ENCODE results near the gene SH3PXD2A.
A peak's percentile ranks its signal among the peaks of the same experiment; 100 is the strongest.
"Not testable (repeated sequence)": the region's sequence is repeated elsewhere in the genome, so short reads cannot be mapped to it uniquely, and the experiment has no call there.

Gene SH3PXD2A

DNA sequence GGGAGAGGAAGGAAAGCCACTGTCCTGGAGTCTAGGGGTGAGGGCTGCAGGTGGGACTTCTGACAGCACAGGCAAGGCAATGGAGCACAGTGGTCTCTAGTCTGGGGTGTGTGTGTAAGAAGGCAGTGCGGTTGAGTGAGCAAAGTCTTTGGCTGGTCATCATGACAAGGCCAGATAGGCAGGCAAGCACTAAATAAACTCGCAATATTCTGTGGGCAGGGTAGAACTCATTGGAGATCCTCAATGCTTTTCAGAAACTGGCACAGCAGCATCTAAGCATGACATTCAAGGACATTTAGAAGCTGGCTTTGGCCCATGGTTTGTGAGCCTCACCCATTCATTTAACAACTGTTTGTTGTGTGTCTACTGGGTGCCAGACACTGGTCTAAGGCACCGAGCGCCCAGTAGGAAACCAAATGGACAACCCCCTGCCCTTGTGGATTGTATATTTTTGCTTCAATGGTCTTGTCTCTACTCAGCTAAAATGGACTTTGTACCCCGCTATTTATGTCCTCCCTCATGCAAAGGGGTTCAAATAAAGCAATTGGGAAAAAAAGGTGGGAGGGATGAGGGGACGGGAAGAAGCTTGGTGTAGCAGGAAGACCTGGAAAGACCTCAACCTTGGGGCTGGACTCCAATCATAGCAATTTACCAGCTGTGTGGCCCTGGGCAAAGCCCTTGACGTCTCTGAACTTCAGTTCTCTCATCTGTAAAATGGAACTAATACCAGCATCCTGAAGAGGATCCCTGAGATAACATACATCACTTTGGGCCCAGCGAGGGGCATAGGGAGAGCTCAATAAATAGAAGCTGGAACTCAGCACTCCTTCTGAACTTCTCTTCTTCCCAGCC, 245.9 kb downstream of the SH3PXD2A start:
- H3K9me3 Mint-ChIP-seq, result no peaks in the 10 kb centered on the region
- H3K27ac Mint-ChIP-seq, result peak overlapping the region; percentile 58
- H3K4me3 Mint-ChIP-seq, result no peak overlapping the region
- no peak for DNase-seq (ENCODE audit: low spot score in 2 of 2)
- no peaks in the 10 kb centered on the region for H3K4me1 Mint-ChIP-seq
- H3K36me3 Mint-ChIP-seq, result no peaks in the 10 kb centered on the region
- no peak for ATAC-seq

- DNase-seq (ENCODE audit: low spot score in 2 of 2); ATAC-seq; H3K9me3 Mint-ChIP-seq; H3K4me3 Mint-ChIP-seq; H3K36me3 Mint-ChIP-seq; H3K27ac Mint-ChIP-seq; H3K4me1 Mint-ChIP-seq: not testable (repeated sequence)
These were observed 247.3 kb downstream of the SH3PXD2A start for GRCh38 chr10:103608056-103608455.

DNA sequence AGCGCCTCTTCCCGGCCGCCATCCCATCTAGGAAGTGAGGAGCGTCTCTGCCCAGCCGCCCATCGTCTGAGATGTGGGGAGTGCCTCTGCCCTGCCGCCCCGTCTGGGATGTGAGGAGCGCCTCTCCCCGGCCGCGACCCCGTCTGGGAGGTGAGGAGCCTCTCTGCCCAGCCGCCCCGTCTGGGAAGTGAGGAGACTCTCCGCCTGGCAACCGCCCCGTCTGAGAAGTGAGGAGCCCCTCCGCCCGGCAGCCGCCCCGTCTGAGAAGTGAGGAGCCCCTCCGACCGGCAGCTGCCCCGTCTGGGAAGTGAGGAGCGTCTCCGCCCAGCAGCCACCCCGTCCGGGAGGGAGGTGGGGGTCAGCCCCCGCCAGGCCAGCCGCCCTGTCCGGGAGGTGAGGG, 248.3 kb downstream of the SH3PXD2A start:
- H3K27ac Mint-ChIP-seq, H3K9me3 Mint-ChIP-seq, H3K36me3 Mint-ChIP-seq: not testable (repeated sequence)

DNA sequence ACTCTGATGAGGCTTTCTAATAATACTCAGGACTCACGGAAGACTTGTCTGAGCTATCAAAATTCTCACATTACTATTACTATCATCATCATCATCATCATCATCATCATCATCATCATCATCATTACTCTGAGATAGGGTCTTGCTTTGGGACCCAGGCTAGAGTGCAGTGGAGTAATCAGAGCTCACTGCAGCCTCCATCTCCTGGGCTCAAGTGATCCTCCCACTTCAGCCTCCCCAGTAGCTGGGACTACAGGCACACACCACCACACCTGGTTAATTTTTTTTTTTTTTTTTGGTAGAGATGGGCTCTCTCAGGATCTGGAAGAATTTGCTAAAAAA, 249.3 kb downstream of the SH3PXD2A start:
- H3K9me3 Mint-ChIP-seq; H3K36me3 Mint-ChIP-seq; ATAC-seq; H3K4me1 Mint-ChIP-seq; H3K27ac Mint-ChIP-seq; H3K4me3 Mint-ChIP-seq; DNase-seq (ENCODE audit: low spot score in 2 of 2): not testable (repeated sequence)

More for the DNA sequence above, 248.3 kb downstream of the SH3PXD2A start:
- ATAC-seq; H3K4me3 Mint-ChIP-seq; H3K4me1 Mint-ChIP-seq; DNase-seq (ENCODE audit: low spot score in 2 of 2): not testable (repeated sequence)

GRCh38 chr10:103605359-103606096, 249.8 kb downstream of the SH3PXD2A start:
- H3K9me3 Mint-ChIP-seq, result no peaks in the 10 kb centered on the region
- DNase-seq (ENCODE audit: low spot score in 2 of 2), result peak; percentile 31 to 71
- no peaks in the 10 kb centered on the region for H3K36me3 Mint-ChIP-seq
- H3K4me1 Mint-ChIP-seq, result no peaks in the 10 kb centered on the region
- ATAC-seq, result no peak
- no peak overlapping the region for H3K27ac Mint-ChIP-seq
- H3K4me3 Mint-ChIP-seq, result no peak overlapping the region

- DNase-seq (ENCODE audit: low spot score in 2 of 2), result no peak
- no peak for ATAC-seq
- Mint-ChIP-seq H3K27ac (no peak overlapping the region), H3K4me1 (no peaks in the 10 kb centered on the region), H3K9me3 (no peaks in the 10 kb centered on the region), H3K36me3 (no peaks in the 10 kb centered on the region), H3K4me3 (no peak overlapping the region)
These were observed 252.0 kb downstream of the SH3PXD2A start for GRCh38 chr10:103603382-103603781.

DNA sequence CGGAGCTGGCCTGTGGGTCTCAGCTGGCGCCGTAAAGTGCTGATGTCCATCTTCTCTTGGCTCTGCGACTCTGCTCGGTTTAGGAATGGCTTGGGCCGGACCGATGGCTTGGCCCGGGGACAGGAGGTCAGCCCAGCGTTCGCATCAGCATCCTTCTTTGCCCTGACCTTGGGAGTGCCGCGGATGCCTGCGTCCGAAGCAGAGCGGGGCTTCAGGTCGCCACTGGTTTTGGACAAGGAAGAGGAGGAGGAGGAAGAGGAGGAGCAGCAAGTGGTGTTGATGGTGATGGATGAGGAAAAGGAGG, 252.6 kb downstream of the SH3PXD2A start:
- H3K9me3 Mint-ChIP-seq, result no peaks in the 10 kb centered on the region
- ATAC-seq (no peak), DNase-seq (ENCODE audit: low spot score in 2 of 2) (no peak)
- H3K36me3 Mint-ChIP-seq, result no peaks in the 10 kb centered on the region
- no peaks in the 10 kb centered on the region for H3K4me1 Mint-ChIP-seq
- no peak overlapping the region for H3K27ac Mint-ChIP-seq
- no peak overlapping the region for H3K4me3 Mint-ChIP-seq

DNA sequence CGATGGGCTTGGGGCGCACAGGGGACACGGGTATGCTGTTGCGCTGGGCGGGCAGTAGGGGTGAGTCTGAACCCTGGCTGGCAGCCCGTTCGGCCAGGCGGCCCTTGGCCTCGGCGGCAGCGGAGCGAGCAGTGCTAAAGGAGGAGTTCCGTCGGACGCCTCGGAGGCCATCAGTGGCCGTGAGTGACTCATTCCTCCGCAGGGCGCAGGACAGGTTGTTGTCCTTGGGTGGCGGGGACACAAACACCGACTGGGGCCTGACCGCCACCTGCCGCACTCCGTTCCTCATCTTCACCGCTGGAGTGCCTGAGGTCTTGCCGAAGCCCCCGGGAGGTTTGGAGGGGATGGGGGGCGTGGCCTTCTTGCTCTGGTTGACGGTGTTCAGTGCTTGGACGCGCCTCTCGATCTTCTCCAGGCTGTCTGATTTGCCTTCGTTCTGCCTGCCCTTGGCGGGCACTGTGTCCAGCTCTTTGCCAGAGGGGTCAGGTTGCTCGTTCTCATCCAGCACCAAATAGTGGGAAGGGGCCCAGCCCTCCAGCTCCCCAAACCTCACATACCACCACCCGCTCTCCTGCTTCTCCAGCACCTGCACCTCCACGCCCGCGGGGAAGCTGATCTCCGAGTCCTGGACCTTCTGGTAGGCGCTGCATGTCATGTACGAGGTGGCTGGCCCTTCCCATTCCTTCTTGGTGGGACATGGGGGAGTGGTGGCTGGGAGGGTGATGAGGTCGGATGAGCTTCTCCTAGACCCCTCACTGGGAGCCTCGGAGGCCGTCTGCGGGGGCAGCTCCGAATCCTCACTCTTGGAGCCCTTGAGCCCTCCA, 253.1 kb downstream of the SH3PXD2A start:
- no peak overlapping the region for H3K4me3 Mint-ChIP-seq
- no peak overlapping the region for H3K27ac Mint-ChIP-seq
- no peaks in the 10 kb centered on the region for H3K9me3 Mint-ChIP-seq
- H3K36me3 Mint-ChIP-seq, result no peaks in the 10 kb centered on the region
- no peaks in the 10 kb centered on the region for H3K4me1 Mint-ChIP-seq
- ATAC-seq (no peak), DNase-seq (ENCODE audit: low spot score in 2 of 2) (no peak)

- peak overlapping the region; percentile 23 for H3K27ac Mint-ChIP-seq
- no peaks in the 10 kb centered on the region for H3K4me1 Mint-ChIP-seq
- H3K4me3 Mint-ChIP-seq, result no peak overlapping the region
- H3K36me3 Mint-ChIP-seq, result no peaks in the 10 kb centered on the region
- ATAC-seq (no peak), DNase-seq (ENCODE audit: low spot score in 2 of 2) (no peak)
- no peaks in the 10 kb centered on the region for H3K9me3 Mint-ChIP-seq
These were observed 254.3 kb downstream of the SH3PXD2A start for GRCh38 chr10:103600956-103601569.

DNA sequence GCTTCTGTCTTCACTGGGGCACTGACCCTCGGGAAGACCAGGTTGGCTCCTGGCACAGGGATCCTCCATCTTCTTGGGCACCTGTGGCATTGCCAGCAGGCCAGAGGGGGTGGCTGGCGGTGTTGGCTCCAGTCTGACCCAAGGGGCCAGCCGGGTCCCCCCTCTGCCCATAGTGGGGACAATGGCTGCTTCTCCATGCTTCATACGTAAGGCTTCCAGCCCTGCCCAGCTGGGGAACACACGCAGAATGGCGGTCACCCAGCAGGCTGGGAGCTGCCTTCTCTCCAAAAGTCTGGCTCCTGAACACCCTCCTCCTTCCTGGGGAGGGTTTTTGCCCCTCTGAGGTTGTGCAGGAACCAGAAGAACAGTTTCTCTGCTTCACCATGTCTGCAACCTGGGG, 255.1 kb downstream of the SH3PXD2A start:
- no peak overlapping the region for H3K27ac Mint-ChIP-seq
- H3K36me3 Mint-ChIP-seq, result no peaks in the 10 kb centered on the region
- no peak overlapping the region for H3K4me3 Mint-ChIP-seq
- H3K4me1 Mint-ChIP-seq, result no peaks in the 10 kb centered on the region
- no peak for ATAC-seq
- no peaks in the 10 kb centered on the region for H3K9me3 Mint-ChIP-seq
- DNase-seq (ENCODE audit: low spot score in 2 of 2), result no peak

GRCh38 chr10:103599907-103600306, 255.5 kb downstream of the SH3PXD2A start:
- H3K4me1 Mint-ChIP-seq, result no peaks in the 10 kb centered on the region
- H3K9me3 Mint-ChIP-seq, result no peaks in the 10 kb centered on the region
- H3K4me3 Mint-ChIP-seq, result no peak overlapping the region
- H3K36me3 Mint-ChIP-seq, result no peaks in the 10 kb centered on the region
- H3K27ac Mint-ChIP-seq, result no peak overlapping the region
- DNase-seq (ENCODE audit: low spot score in 2 of 2) (no peak), ATAC-seq (no peak)

- H3K4me1 Mint-ChIP-seq, result no peaks in the 10 kb centered on the region
- no peaks in the 10 kb centered on the region for H3K36me3 Mint-ChIP-seq
- no peak for ATAC-seq
- H3K9me3 Mint-ChIP-seq, result no peaks in the 10 kb centered on the region
- H3K27ac Mint-ChIP-seq, result no peak overlapping the region
- DNase-seq (ENCODE audit: low spot score in 2 of 2), result no peak
- no peak overlapping the region for H3K4me3 Mint-ChIP-seq
These were observed 256.2 kb downstream of the SH3PXD2A start for GRCh38 chr10:103599211-103599610.

- Mint-ChIP-seq H3K4me3 (no peak overlapping the region), H3K4me1 (no peaks in the 10 kb centered on the region), H3K36me3 (no peaks in the 10 kb centered on the region), H3K9me3 (no peaks in the 10 kb centered on the region), H3K27ac (no peak overlapping the region)
- ATAC-seq, result no peak
- DNase-seq (ENCODE audit: low spot score in 2 of 2), result no peak
These were observed 256.7 kb downstream of the SH3PXD2A start for GRCh38 chr10:103598654-103599115.

GRCh38 chr10:103597003-103597402, 258.4 kb downstream of the SH3PXD2A start:
- Mint-ChIP-seq H3K9me3 (no peaks in the 10 kb centered on the region), H3K4me3 (no peak overlapping the region), H3K36me3 (no peaks in the 10 kb centered on the region), H3K27ac (no peak overlapping the region), H3K4me1 (no peaks in the 10 kb centered on the region)
- ATAC-seq, result no peak
- DNase-seq (ENCODE audit: low spot score in 2 of 2), result no peak
